Brain microvascular endothelial cell (primary cell): ENCODE data around the gene NUBPL.

Experiments used
- DNase-seq: peaks from one replicate; pipeline ENCODE4 v3.0.0-alpha.2; 2020
- H3K27ac ChIP-seq: fragments of 250-450 bp; sonication (Bioruptor Pico); 2 replicates; pipeline ENCODE4 v1.5.1; 2020; ENCODE audit warnings: mild to moderate bottlenecking, moderate library complexity
- H3K27me3 ChIP-seq: fragments of 250-450 bp; sonication (Bioruptor Pico); replicated peaks from 2 replicates; pipeline ENCODE4 v1.5.1; 2020; ENCODE audit warnings: mild to moderate bottlenecking
- H3K36me3 ChIP-seq: fragments of 250-450 bp; sonication (Bioruptor Pico); replicated peaks from 2 replicates; pipeline ENCODE4 v1.5.1; 2020; ENCODE audit warnings: mild to moderate bottlenecking
- H3K4me3 ChIP-seq: 2 replicates; pipeline ENCODE4 v1.5.1; 2011; ENCODE audit warnings: low read depth, mild to moderate bottlenecking, control low read depth, low read length, moderate library complexity
- in situ Hi-C: cut with HindIII; loops from 2 replicates; pipeline ENCODE4 v1.10.0; 2017; ENCODE audit warnings: low sequenced_read_pairs, low pct_ligation_motif_present
- TF ChIP-seq, protein P1 (sequence below): IDR thresholded peaks from 2 replicates; pipeline ENCODE4 v1.5.1; 2011; ENCODE audit warnings: low read depth, mild to moderate bottlenecking, moderate library complexity, low read length, control low read depth, inconsistent platforms; ENCODE audit errors: missing control alignments

The NUBPL gene

DNA sequence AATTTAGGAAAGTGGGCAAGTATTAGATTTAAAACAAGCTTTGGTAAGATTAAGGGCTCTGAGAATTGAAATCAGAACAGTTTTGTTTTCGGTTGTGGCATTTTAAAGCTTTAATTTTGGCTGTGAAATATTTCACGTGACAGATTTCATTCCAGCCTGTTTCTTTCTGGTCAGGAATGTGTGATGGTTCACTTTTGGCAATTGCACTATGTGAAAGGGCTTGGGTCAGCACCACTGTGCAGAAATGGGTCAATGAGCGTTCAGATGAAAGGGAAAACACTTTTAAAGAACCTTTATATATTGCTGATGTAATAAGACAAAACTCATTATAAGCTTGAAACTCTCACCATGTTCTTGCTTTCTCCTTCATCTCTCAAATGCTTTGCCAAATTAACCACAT, 17.1 kb downstream of the NUBPL start:
- TF ChIP-seq, protein P1, sequence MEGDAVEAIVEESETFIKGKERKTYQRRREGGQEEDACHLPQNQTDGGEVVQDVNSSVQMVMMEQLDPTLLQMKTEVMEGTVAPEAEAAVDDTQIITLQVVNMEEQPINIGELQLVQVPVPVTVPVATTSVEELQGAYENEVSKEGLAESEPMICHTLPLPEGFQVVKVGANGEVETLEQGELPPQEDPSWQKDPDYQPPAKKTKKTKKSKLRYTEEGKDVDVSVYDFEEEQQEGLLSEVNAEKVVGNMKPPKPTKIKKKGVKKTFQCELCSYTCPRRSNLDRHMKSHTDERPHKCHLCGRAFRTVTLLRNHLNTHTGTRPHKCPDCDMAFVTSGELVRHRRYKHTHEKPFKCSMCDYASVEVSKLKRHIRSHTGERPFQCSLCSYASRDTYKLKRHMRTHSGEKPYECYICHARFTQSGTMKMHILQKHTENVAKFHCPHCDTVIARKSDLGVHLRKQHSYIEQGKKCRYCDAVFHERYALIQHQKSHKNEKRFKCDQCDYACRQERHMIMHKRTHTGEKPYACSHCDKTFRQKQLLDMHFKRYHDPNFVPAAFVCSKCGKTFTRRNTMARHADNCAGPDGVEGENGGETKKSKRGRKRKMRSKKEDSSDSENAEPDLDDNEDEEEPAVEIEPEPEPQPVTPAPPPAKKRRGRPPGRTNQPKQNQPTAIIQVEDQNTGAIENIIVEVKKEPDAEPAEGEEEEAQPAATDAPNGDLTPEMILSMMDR, result no peak
- no peak for DNase-seq

DNA sequence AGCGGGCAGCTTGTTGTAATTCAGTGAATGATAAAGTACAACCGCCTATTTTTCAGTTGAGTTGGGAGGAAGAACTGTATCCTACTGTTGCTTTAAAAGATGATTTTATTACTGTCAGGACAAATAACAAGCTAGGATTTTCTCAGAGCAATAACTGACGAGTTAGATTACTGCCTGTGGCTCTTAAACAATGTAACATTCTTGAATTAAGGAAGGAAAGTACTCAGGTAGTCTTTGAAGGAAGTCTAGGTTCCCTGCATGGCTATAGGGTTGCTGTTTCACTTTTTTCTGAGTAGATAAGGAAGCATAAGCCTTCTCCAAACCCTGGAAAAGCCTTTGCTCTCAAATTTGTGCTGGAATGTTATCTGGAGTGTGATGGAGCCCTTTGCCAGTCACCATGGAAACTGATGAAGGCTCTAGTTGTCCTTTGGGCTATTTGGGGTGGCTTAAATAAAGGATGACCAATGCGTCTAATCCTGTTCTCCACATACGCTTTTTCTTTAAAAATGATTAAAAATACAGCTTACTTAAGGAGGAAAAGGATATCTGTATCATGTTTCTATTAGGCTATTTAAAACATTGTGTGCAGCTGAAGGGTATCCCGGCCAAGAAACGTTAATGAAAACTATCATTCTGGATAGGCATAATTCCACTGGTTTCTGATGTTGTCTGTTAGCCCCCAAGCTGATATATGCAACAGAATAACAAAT, 17.7 kb downstream of the NUBPL start:
- in situ Hi-C loops, result no loop called here
- Histone ChIP-seq H3K4me3 (no peak overlapping the region), H3K36me3 (no peaks in the 10 kb centered on the region), H3K27me3 (no peaks in the 10 kb centered on the region), H3K27ac (no peak overlapping the region)
- TF ChIP-seq, protein P1, result no peak
- no peak for DNase-seq

More for the DNA sequence above, 17.1 kb downstream of the NUBPL start:
- Histone ChIP-seq H3K27me3 (no peaks in the 10 kb centered on the region), H3K36me3 (no peaks in the 10 kb centered on the region), H3K27ac (no peak overlapping the region), H3K4me3 (no peak overlapping the region)
- in situ Hi-C loops, result no loop called here

DNA sequence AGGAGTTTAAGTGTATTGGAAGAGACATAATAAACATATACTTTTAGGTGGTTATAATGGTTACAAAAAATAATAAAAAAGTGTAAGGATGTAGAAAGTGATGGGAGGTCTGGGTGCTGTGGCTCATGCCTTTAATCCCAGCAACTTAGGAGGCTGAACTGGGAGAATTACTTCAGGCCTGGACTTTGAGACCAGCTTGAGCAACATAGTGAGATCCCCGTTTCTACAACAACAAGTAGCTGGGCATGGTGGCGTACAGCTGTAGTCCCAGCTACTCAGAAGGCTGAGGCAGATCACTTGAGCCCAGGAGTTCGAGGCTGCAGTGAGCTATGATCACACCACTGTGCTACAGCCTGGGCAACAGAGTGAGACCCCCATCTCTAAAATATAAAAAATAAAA, 19.0 kb downstream of the NUBPL start:
- TF ChIP-seq, protein P1, result no peak
- no peaks in the 10 kb centered on the region for H3K36me3 ChIP-seq
- in situ Hi-C loops, result no loop called here
- no peak overlapping the region for H3K4me3 ChIP-seq
- no peaks in the 10 kb centered on the region for H3K27me3 ChIP-seq
- DNase-seq, result no peak
- no peak overlapping the region for H3K27ac ChIP-seq

DNA sequence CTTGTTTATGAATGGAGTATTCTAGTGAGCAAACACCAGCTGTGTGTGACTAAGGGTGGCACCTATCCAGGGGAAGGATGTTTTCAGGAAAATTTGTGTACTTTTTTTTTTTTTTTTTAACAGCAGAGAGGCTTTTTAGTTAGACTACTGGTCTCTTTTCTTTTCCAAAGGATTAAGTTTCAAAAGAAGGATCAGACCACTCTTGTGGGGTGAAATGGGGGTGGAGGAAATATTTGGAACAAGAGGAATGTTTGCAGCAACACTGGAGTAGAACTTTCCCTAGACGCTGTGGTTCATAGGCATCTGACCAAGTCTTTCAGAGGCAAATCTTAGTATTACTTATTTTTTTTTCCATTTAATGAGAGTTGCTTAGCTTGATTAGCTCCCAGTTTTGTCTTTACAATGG, 21.1 kb downstream of the NUBPL start:
- H3K27me3 ChIP-seq, result no peaks in the 10 kb centered on the region
- in situ Hi-C loops, result no loop called here
- H3K4me3 ChIP-seq, result no peak overlapping the region
- H3K27ac ChIP-seq, result no peak overlapping the region
- TF ChIP-seq, protein P1, result no peak
- no peaks in the 10 kb centered on the region for H3K36me3 ChIP-seq
- no peak for DNase-seq

DNA sequence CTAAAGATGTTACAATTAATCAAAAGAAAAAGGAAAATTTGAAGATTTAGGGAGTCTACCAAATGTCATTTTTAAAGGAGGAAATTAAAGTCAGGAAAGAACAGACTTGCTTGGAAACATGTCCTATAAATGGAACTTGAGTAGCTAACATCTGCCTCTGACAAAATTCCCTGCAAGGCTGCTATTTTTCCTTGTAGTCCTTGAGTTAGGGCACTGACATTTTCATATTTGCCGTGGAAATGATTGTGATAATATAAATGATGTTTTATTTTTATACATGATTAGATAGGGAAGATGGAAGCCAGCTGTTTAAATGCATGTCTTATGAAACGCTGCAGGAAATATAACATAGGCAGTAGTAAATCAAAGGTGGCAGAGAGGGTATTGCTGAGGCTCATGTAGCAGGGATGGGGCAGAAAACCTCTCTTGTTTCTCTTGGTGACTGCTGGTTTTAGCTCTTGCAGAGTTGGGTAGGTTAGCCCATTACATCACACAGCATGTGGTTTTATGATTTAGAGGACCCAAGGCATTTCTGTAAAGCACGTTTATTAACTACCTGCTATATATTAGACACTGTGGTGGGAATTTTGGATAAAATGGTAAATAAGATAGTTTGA, 21.7 kb downstream of the NUBPL start:
- Histone ChIP-seq H3K36me3 (no peaks in the 10 kb centered on the region), H3K4me3 (no peak overlapping the region), H3K27me3 (no peaks in the 10 kb centered on the region), H3K27ac (no peak overlapping the region)
- in situ Hi-C loops, result no loop called here
- no peak for DNase-seq
- TF ChIP-seq, protein P1, result no peak

DNA sequence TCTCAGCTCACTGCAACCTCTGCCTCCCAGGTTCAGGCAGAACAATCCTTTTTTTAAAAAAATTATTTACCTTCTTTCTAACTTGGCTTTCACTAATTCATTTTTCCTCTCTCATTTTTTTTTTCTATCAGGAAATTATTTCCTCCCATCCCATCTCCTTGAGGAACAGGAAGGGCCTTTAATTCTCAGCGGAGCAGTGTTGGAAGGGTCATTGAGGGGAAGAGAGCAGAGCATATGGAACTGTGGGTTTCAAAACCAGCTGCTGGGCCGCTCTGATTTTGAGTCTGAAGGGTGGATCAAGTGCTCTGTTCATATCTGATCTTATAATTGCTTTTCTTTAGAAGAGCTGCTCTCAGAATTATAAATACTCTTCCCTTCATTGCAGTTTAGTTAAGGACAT, 29.0 kb downstream of the NUBPL start:
- Histone ChIP-seq H3K27ac (no peak overlapping the region), H3K36me3 (no peaks in the 10 kb centered on the region), H3K27me3 (no peaks in the 10 kb centered on the region), H3K4me3 (no peak overlapping the region)
- in situ Hi-C loops, result no loop called here
- DNase-seq, result no peak
- TF ChIP-seq, protein P1, result no peak
